GM23338 (cell line): ENCODE measurements around the gene INO80B. TPM values are rescaled to one million over a fixed set of nuclear protein-coding genes. Genes with fewer than 3 reads are reported as not detected.

Experiments
- ATAC-seq: fragments of 200-7000 bp; cut with Tn5 transposase; 3 replicates; pipeline ENCODE4 v1.9.1; 2020
- DNase-seq: peaks from one replicate; pipeline ENCODE4 v3.0.0-alpha.2; 2015; ENCODE audit warnings: low spot score
- H2AFZ ChIP-seq: fragments of 200-600 bp; sonication (generic); 2 replicates; pipeline ENCODE4 v1.8.0; 2016; ENCODE audit warnings: antibody characterized with exemption, mild to moderate bottlenecking, moderate library complexity
- H3F3A ChIP-seq: fragments of 200-600 bp; sonication (generic); replicated peaks from 2 replicates; pipeline ENCODE4 v1.8.0; 2017; ENCODE audit warnings: antibody characterized with exemption, mixed run types, low read depth
- H3K27ac ChIP-seq: fragments of 200-600 bp; sonication (generic); 2 replicates; pipeline ENCODE4 v1.6.1; 2016; ENCODE audit warnings: low read depth
- H3K27me3 ChIP-seq: fragments of 200-600 bp; sonication (generic); 2 replicates; pipeline ENCODE4 v1.8.0; 2016; ENCODE audit warnings: mild to moderate bottlenecking, mixed run types, moderate library complexity; ENCODE audit not compliant: insufficient read depth
- H3K36me3 ChIP-seq: fragments of 200-600 bp; sonication (generic); 2 replicates; pipeline ENCODE4 v1.8.0; 2016; ENCODE audit warnings: mild to moderate bottlenecking; ENCODE audit not compliant: insufficient read depth
- H3K4me1 ChIP-seq: fragments of 200-600 bp; sonication (generic); 2 replicates; pipeline ENCODE4 v1.8.0; 2016; ENCODE audit warnings: mild to moderate bottlenecking, moderate library complexity; ENCODE audit not compliant: insufficient read depth
- H3K4me2 ChIP-seq: fragments of 200-600 bp; sonication (generic); 2 replicates; pipeline ENCODE4 v1.7.1; 2017; ENCODE audit warnings: mixed run types
- H3K4me3 ChIP-seq: fragments of 200-600 bp; sonication (generic); 2 replicates; pipeline ENCODE4 v1.6.1; 2016; ENCODE audit warnings: mixed run types
- H3K79me2 ChIP-seq: fragments of 200-600 bp; sonication (generic); replicated peaks from 2 replicates; pipeline ENCODE4 v1.8.0; 2017; ENCODE audit warnings: mild to moderate bottlenecking; ENCODE audit not compliant: insufficient read depth
- H3K9me2 ChIP-seq: fragments of 200-600 bp; sonication (generic); 2 replicates; pipeline ENCODE4 v1.8.0; 2017; ENCODE audit not compliant: insufficient read depth
- H4K20me1 ChIP-seq: fragments of 200-600 bp; sonication (generic); replicated peaks from 2 replicates; pipeline ENCODE4 v1.8.0; 2017; ENCODE audit warnings: mild to moderate bottlenecking; ENCODE audit not compliant: insufficient read depth
- H3K27ac Mint-ChIP-seq: 2 replicates; pipeline ENCODE4 v1.8.0; 2020; ENCODE audit warnings: inconsistent platforms, mild to moderate bottlenecking, moderate library complexity, mixed read lengths
- H3K27me3 Mint-ChIP-seq: 3 replicates; pipeline ENCODE4 v1.8.0; 2022; ENCODE audit warnings: low read depth, mild to moderate bottlenecking, moderate library complexity, mixed read lengths, inconsistent platforms; ENCODE audit not compliant: insufficient read depth, poor library complexity
- H3K36me3 Mint-ChIP-seq: 3 replicates; pipeline ENCODE4 v1.8.0; 2021; ENCODE audit warnings: low read depth, mild to moderate bottlenecking, inconsistent platforms, moderate library complexity, mixed read lengths
- H3K4me1 Mint-ChIP-seq: 3 replicates; pipeline ENCODE4 v1.8.0; 2020; ENCODE audit warnings: mild to moderate bottlenecking, inconsistent platforms, mixed read lengths
- H3K4me3 Mint-ChIP-seq: 3 replicates; pipeline ENCODE4 v1.8.0; 2021; ENCODE audit warnings: moderate library complexity, mild to moderate bottlenecking, inconsistent platforms, mixed read lengths
- H3K9me3 Mint-ChIP-seq: 3 replicates; pipeline ENCODE4 v1.8.0; 2020; ENCODE audit warnings: moderate library complexity, mild to moderate bottlenecking, inconsistent platforms, mixed read lengths
- CREB1 ChIP-seq: fragments of 250-450 bp; sonication (Bioruptor Pico); IDR thresholded peaks from 2 replicates; pipeline ENCODE4 v1.5.0; 2020; ENCODE audit warnings: low read depth, mild to moderate bottlenecking, moderate library complexity
- ETS1 ChIP-seq: IDR thresholded peaks from 2 replicates; pipeline ENCODE4 v1.6.1; 2016; ENCODE audit warnings: antibody characterized with exemption
- EZH2 ChIP-seq: fragments of 200-600 bp; sonication (generic); IDR thresholded peaks from one replicate; pipeline ENCODE4 v1.8.0; 2017; ENCODE audit warnings: antibody characterized with exemption, mild to moderate bottlenecking, low read depth; ENCODE audit not compliant: unreplicated experiment
- EZH2phosphoT487 ChIP-seq: fragments of 200-600 bp; sonication (generic); IDR thresholded peaks from one replicate; pipeline ENCODE4 v1.8.1; 2018; ENCODE audit warnings: antibody characterized with exemption; ENCODE audit not compliant: unreplicated experiment
- JUNB ChIP-seq: IDR thresholded peaks from one replicate; pipeline ENCODE4 v1.6.1; 2016; ENCODE audit warnings: antibody characterized with exemption; ENCODE audit not compliant: unreplicated experiment
- NANOG ChIP-seq: IDR thresholded peaks from 2 replicates; pipeline ENCODE4 v1.6.1; 2016; ENCODE audit warnings: antibody characterized with exemption, borderline replicate concordance
- POLR2AphosphoS5 ChIP-seq: IDR thresholded peaks from 2 replicates; pipeline ENCODE4 v1.6.1; 2016; ENCODE audit warnings: antibody characterized with exemption, low read depth
- REST ChIP-seq: IDR thresholded peaks from one replicate; pipeline ENCODE4 v1.6.1; 2018; ENCODE audit warnings: antibody characterized with exemption; ENCODE audit not compliant: unreplicated experiment
- STAT1 ChIP-seq: IDR thresholded peaks from one replicate; pipeline ENCODE4 v1.6.1; 2016; ENCODE audit warnings: antibody characterized with exemption; ENCODE audit not compliant: unreplicated experiment
- ZNF114 ChIP-seq: fragments of 250-450 bp; sonication (Bioruptor Pico); IDR thresholded peaks from 2 replicates; pipeline ENCODE4 v1.5.0; 2020; ENCODE audit warnings: mild to moderate bottlenecking, moderate library complexity
- ZNF331 ChIP-seq: fragments of 250-450 bp; sonication (Bioruptor Pico); IDR thresholded peaks from 2 replicates; pipeline ENCODE4 v1.5.0; 2020; ENCODE audit warnings: low read depth, mild to moderate bottlenecking, moderate library complexity
- ZNF462 ChIP-seq: fragments of 250-450 bp; sonication (Bioruptor Pico); IDR thresholded peaks from 2 replicates; pipeline ENCODE4 v1.5.0; 2020; ENCODE audit warnings: mild to moderate bottlenecking, moderate library complexity
- polyA plus RNA-seq: library from polyadenylated mRNA; unstranded; fragments of >200 nt; fragmentation: Nextera tagmentation; extraction: Ambion mirVana; gene quantifications from 2 replicates; pipeline ENCODE4 v1.2.1, GENCODE V29; 2016
- total RNA-seq: library from RNA; depleted of rRNA; stranded (reverse); fragments of >200 nt; shearing (Covaris generic); gene quantifications from 2 replicates; pipeline ENCODE4 v1.2.3, GENCODE V29; 2014
- TF ChIP-seq, protein P1 (sequence below), 2 experiments: fragments of 200-600 bp in 1 of 2; sonication (generic) in 1 of 2; conservative IDR thresholded peaks; 2 replicates each; pipeline versions ENCODE4 v1.5.1 to v1.6.1; 2016 to 2017; ENCODE audit warnings: antibody characterized with exemption in 2 of 2, low read depth in 2 of 2, mild to moderate bottlenecking in 2 of 2, moderate library complexity in 1 of 2

INO80B gene
- total and polyA plus RNA-seq, 2 experiments from 2014 or later: 5.1 to 21.8 TPM

DNA sequence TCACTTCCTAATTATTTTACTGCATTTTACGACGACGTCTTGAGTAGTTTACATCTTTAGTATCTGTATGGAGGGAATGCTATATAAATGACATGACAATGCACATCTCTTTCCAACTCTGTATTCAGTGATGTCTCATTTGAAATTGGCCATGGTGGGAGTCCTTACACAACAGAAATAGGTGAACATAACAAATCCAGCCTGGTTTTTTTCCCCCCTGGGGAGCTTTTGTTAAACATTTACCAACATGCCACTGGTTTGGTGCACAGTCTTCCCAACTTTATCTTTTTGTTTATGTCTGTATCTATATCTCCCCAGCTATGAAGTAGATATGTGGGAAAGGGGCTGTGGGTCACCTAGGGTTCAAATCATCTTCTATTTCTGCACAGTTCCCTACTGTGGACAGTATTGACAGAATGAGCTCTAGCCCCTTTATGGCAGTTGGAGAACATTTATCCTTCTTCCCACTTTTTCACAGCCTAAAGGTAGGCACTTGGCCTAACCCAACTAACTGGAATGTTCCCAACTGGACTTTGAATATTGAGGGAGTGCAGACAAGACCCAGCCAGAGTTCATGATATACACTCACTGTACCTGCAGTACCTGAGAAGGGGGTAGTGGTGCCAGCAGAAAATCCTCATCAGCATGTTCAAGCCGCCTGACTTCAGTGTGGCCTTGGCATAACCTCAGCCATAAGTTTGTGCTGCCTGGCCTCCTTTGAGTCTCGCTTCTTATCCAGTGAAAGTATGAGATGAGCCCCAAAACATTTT is 7.5 kb upstream of the INO80B start:
- H3K27ac ChIP-seq: no peak overlapping the region
- Mint-ChIP-seq H3K36me3 (no peaks in the 10 kb centered on the region), H3K27ac (no peak overlapping the region), H3K9me3 (no peaks in the 10 kb centered on the region; the same call in 2 of the 3 replicates), H3K4me1 (no peaks in the 10 kb centered on the region; the same call in 2 of the 3 replicates), H3K27me3 (peaks cover 2% of the 10 kb centered on the region), H3K4me3 (no peak overlapping the region)
- no peak for TF ChIP-seq JUNB
- TF ChIP-seq STAT1: no peak
- no peak for TF ChIP-seq ZNF114 (CRISPR knock-in tag)
- TF ChIP-seq, protein P1, sequence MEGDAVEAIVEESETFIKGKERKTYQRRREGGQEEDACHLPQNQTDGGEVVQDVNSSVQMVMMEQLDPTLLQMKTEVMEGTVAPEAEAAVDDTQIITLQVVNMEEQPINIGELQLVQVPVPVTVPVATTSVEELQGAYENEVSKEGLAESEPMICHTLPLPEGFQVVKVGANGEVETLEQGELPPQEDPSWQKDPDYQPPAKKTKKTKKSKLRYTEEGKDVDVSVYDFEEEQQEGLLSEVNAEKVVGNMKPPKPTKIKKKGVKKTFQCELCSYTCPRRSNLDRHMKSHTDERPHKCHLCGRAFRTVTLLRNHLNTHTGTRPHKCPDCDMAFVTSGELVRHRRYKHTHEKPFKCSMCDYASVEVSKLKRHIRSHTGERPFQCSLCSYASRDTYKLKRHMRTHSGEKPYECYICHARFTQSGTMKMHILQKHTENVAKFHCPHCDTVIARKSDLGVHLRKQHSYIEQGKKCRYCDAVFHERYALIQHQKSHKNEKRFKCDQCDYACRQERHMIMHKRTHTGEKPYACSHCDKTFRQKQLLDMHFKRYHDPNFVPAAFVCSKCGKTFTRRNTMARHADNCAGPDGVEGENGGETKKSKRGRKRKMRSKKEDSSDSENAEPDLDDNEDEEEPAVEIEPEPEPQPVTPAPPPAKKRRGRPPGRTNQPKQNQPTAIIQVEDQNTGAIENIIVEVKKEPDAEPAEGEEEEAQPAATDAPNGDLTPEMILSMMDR (conservative IDR thresholded peaks at IDR 0.05; ENCODE audit: low read depth in 2 of 2): no peak
- TF ChIP-seq REST: no peak
- TF ChIP-seq CREB1: no peak
- no peak for TF ChIP-seq ETS1
- TF ChIP-seq EZH2: no peak
- no peak for TF ChIP-seq EZH2phosphoT487
- TF ChIP-seq NANOG: no peak
- TF ChIP-seq ZNF462 (CRISPR knock-in tag): no peak
- no peak for TF ChIP-seq ZNF331 (CRISPR knock-in tag)
- TF ChIP-seq POLR2AphosphoS5: no peak
- peaks cover 6% of the 10 kb centered on the region for H3F3A ChIP-seq
- ATAC-seq (no peak), DNase-seq (no peak)
- H3K36me3 ChIP-seq: no peaks in the 10 kb centered on the region
- no peaks in the 10 kb centered on the region for H4K20me1 ChIP-seq
- no peak overlapping the region for H3K4me2 ChIP-seq
- no peak overlapping the region for H3K4me3 ChIP-seq
- no peak overlapping the region for H2AFZ ChIP-seq
- H3K79me2 ChIP-seq: no peaks in the 10 kb centered on the region
- no peaks in the 10 kb centered on the region; the same call in 1 of the 2 replicates for H3K4me1 ChIP-seq
- no peaks in the 10 kb centered on the region for H3K9me2 ChIP-seq
- no peaks in the 10 kb centered on the region for H3K27me3 ChIP-seq
